Loucy (cell line): ENCODE measurements around the gene CBX4.

Experiments used
- H2AFZ ChIP-seq: fragments of 200-600 bp; sonication (generic); 2 replicates; pipeline ENCODE4 v1.6.0; 2016; ENCODE audit warnings: antibody characterized with exemption, mild to moderate bottlenecking, low read length, moderate library complexity
- H3F3A ChIP-seq: fragments of 200-600 bp; 2 replicates; pipeline ENCODE4 v1.6.0; 2016; ENCODE audit warnings: antibody characterized with exemption, low read depth, mild to moderate bottlenecking
- H3K27me3 ChIP-seq: fragments of 200-600 bp; sonication (generic); 2 replicates; pipeline ENCODE4 v1.6.1; 2014; ENCODE audit warnings: low read length, mild to moderate bottlenecking; ENCODE audit not compliant: insufficient read depth, poor library complexity, severe bottlenecking
- H3K36me3 ChIP-seq: fragments of 200-600 bp; sonication (generic); 2 replicates; pipeline ENCODE4 v1.6.1; 2016; ENCODE audit warnings: low read length; ENCODE audit not compliant: insufficient read depth
- H3K4me1 ChIP-seq: fragments of 200-600 bp; sonication (generic); 2 replicates; pipeline ENCODE4 v1.5.1; 2014; ENCODE audit warnings: low read length, mild to moderate bottlenecking; ENCODE audit not compliant: insufficient read depth, poor library complexity, severe bottlenecking
- H3K4me2 ChIP-seq: fragments of 200-600 bp; sonication (generic); 2 replicates; pipeline ENCODE4 v1.6.0; 2014; ENCODE audit warnings: antibody characterized with exemption, low read length, low read depth, mild to moderate bottlenecking; ENCODE audit not compliant: poor library complexity, severe bottlenecking
- H3K4me3 ChIP-seq: fragments of 200-600 bp; sonication (generic); 2 replicates; pipeline ENCODE4 v1.5.1; 2014; ENCODE audit warnings: low read length, mild to moderate bottlenecking, mixed read lengths; ENCODE audit not compliant: poor library complexity, severe bottlenecking
- H3K79me2 ChIP-seq: fragments of 200-600 bp; sonication (generic); 2 replicates; pipeline ENCODE4 v1.6.1; 2014; ENCODE audit warnings: low read length; ENCODE audit not compliant: insufficient read depth
- H3K9ac ChIP-seq: fragments of 200-600 bp; sonication (generic); 2 replicates; pipeline ENCODE4 v1.6.0; 2014; ENCODE audit warnings: mild to moderate bottlenecking, low read depth, low read length, moderate library complexity; ENCODE audit not compliant: poor library complexity, severe bottlenecking
- H3K9me2 ChIP-seq: fragments of 200-600 bp; sonication (generic); replicated peaks from 2 replicates; pipeline ENCODE4 v1.6.1; 2016; ENCODE audit warnings: low read depth, low read length, mixed read lengths
- H3K9me3 ChIP-seq: fragments of 200-600 bp; sonication (generic); 2 replicates; pipeline ENCODE4 v1.6.1; 2014; ENCODE audit warnings: mild to moderate bottlenecking, antibody characterized with exemption, low read length, low read depth; ENCODE audit not compliant: insufficient read depth
- H4K20me1 ChIP-seq: fragments of 200-600 bp; sonication (generic); 2 replicates; pipeline ENCODE4 v1.6.0; 2014; ENCODE audit warnings: antibody characterized with exemption, low read length, mild to moderate bottlenecking; ENCODE audit not compliant: insufficient read depth, poor library complexity, severe bottlenecking
- CTCF ChIP-seq: fragments of 200-600 bp; sonication (generic); conservative IDR thresholded peaks from 2 replicates; pipeline ENCODE4 v1.5.1; 2014; ENCODE audit warnings: mild to moderate bottlenecking, antibody characterized with exemption, low read length
- EZH2phosphoT487 ChIP-seq: fragments of 200-600 bp; IDR thresholded peaks from 2 replicates; pipeline ENCODE4 v1.6.1; 2018; ENCODE audit warnings: antibody characterized with exemption, mild to moderate bottlenecking, moderate library complexity, borderline replicate concordance

The CBX4 gene

GRCh38 chr17:79835953-79836509 lies 3.2 kb downstream of the CBX4 start:
- H3K36me3 ChIP-seq: peaks cover 15% of the 10 kb centered on the region; the same call in 1 of the 2 replicates
- H3K9ac ChIP-seq: peak overlapping the region; percentile 92
- H4K20me1 ChIP-seq: peaks cover 74% of the 10 kb centered on the region
- peaks cover 4% of the 10 kb centered on the region; the same call in 1 of the 2 replicates for H3F3A ChIP-seq
- no peaks in the 10 kb centered on the region for H3K9me2 ChIP-seq
- H3K27me3 ChIP-seq: no peaks in the 10 kb centered on the region
- TF ChIP-seq CTCF (no peak), EZH2phosphoT487 (no peak)
- H3K4me3 ChIP-seq: peak overlapping the region; percentile 99
- no peak overlapping the region for H2AFZ ChIP-seq
- peaks cover 87% of the 10 kb centered on the region for H3K79me2 ChIP-seq
- H3K4me2 ChIP-seq: peak overlapping the region; percentile 84
- peaks cover 26% of the 10 kb centered on the region for H3K4me1 ChIP-seq
- H3K9me3 ChIP-seq: no peaks in the 10 kb centered on the region

GRCh38 chr17:79835470-79835899 lies 3.8 kb downstream of the CBX4 start:
- H4K20me1 ChIP-seq: peaks cover 74% of the 10 kb centered on the region
- peak overlapping the region; percentile 84 for H3K4me2 ChIP-seq
- H3K4me1 ChIP-seq: peaks cover 20% of the 10 kb centered on the region
- H3K9me2 ChIP-seq: no peaks in the 10 kb centered on the region
- H3K9me3 ChIP-seq: no peaks in the 10 kb centered on the region
- H3K79me2 ChIP-seq: peaks cover 85% of the 10 kb centered on the region
- H3K36me3 ChIP-seq: peaks cover 15% of the 10 kb centered on the region; the same call in 1 of the 2 replicates
- peaks cover 6% of the 10 kb centered on the region; the same call in 1 of the 2 replicates for H3F3A ChIP-seq
- peak overlapping the region; percentile 92 for H3K9ac ChIP-seq
- no peak overlapping the region for H2AFZ ChIP-seq
- TF ChIP-seq EZH2phosphoT487 (no peak), CTCF (no peak)
- no peaks in the 10 kb centered on the region for H3K27me3 ChIP-seq
- H3K4me3 ChIP-seq: peak overlapping the region; percentile 99

GRCh38 chr17:79834565-79835469 lies 4.4 kb downstream of the CBX4 start:
- peak overlapping the region; percentile 99 for H3K4me3 ChIP-seq
- no peaks in the 10 kb centered on the region for H3K27me3 ChIP-seq
- H3K9me3 ChIP-seq: no peaks in the 10 kb centered on the region
- peaks cover 15% of the 10 kb centered on the region; the same call in 1 of the 2 replicates for H3K36me3 ChIP-seq
- peaks cover 80% of the 10 kb centered on the region for H3K79me2 ChIP-seq
- peak overlapping the region; percentile 92 for H3K9ac ChIP-seq
- TF ChIP-seq CTCF (peak; percentile 82), EZH2phosphoT487 (no peak)
- H3K4me1 ChIP-seq: peaks cover 17% of the 10 kb centered on the region
- peaks cover 74% of the 10 kb centered on the region for H4K20me1 ChIP-seq
- H2AFZ ChIP-seq: no peak overlapping the region
- no peaks in the 10 kb centered on the region for H3K9me2 ChIP-seq
- peak overlapping the region; percentile 84 for H3K4me2 ChIP-seq
- peaks cover 7% of the 10 kb centered on the region; the same call in 1 of the 2 replicates for H3F3A ChIP-seq
